HepG2 (cell line): Measurements from ENCODE around the gene COL9A3. TPM values are rescaled to one million over a fixed set of nuclear protein-coding genes. Genes with fewer than 3 reads are reported as not detected.

ENCODE experiments used
- CBX1 ChIP-seq: IDR thresholded peaks from one replicate; pipeline ENCODE4 v1.6.1; 2016; ENCODE audit warnings: antibody characterized with exemption, low read depth
- CSRNP2 ChIP-seq: sonication (generic); formaldehyde crosslinking; conservative IDR thresholded peaks from 2 replicates; pipeline ENCODE4 v1.8.0; 2022; ENCODE audit warnings: low read depth, missing genetic modification reagents
- HMG20A ChIP-seq: IDR thresholded peaks from 2 replicates; pipeline ENCODE4 v1.6.1; 2016; ENCODE audit warnings: borderline replicate concordance
- KAT2B ChIP-seq: fragments of 150-350 bp; IDR thresholded peaks from 2 replicates; pipeline ENCODE4 v1.6.1; 2014; ENCODE audit warnings: low read depth, low read length, borderline replicate concordance
- KLF9 ChIP-seq: IDR thresholded peaks from 2 replicates; pipeline ENCODE4 v1.6.1; 2016; ENCODE audit warnings: low read depth
- NR3C1 ChIP-seq: sonication (generic); formaldehyde crosslinking; IDR thresholded peaks from 2 replicates; pipeline ENCODE4 v1.4.0; 2020; ENCODE audit warnings: missing genetic modification reagents
- PHB2 ChIP-seq: fragments of 450-650 bp; IDR thresholded peaks from 2 replicates; pipeline ENCODE4 v1.6.1; 2018; ENCODE audit not compliant: partially characterized antibody
- POLR2A ChIP-seq, 2 experiments: IDR thresholded peaks; 2 replicates each; pipeline ENCODE4 v1.6.1; 2011; ENCODE audit warnings: low read depth in 2 of 2, low read length in 2 of 2, mild to moderate bottlenecking in 1 of 2, moderate library complexity in 1 of 2; ENCODE audit not compliant: insufficient read depth in 1 of 2
- PTBP1 ChIP-seq: fragments of 200-400 bp; formaldehyde crosslinking; IDR thresholded peaks from 2 replicates; pipeline ENCODE4 v1.6.1; 2018; ENCODE audit warnings: low read length, low read depth; ENCODE audit not compliant: poor library complexity, severe bottlenecking
- SMARCE1 ChIP-seq: fragments of 450-650 bp; IDR thresholded peaks from 2 replicates; pipeline ENCODE4 v1.6.1; 2017; ENCODE audit warnings: borderline replicate concordance
- SRSF4 ChIP-seq: fragments of 200-400 bp; formaldehyde crosslinking; IDR thresholded peaks from one replicate; pipeline ENCODE4 v1.6.1; 2018; ENCODE audit warnings: mild to moderate bottlenecking, low read depth, low read length, moderate library complexity; ENCODE audit not compliant: poor library complexity, severe bottlenecking
- STAG1 ChIP-seq: sonication (generic); formaldehyde crosslinking; IDR thresholded peaks from 2 replicates; pipeline ENCODE4 v1.4.0; 2020; ENCODE audit warnings: missing genetic modification reagents
- TFDP2 ChIP-seq: sonication (generic); formaldehyde crosslinking; IDR thresholded peaks from 2 replicates; pipeline ENCODE4 v1.4.0; 2020; ENCODE audit warnings: missing genetic modification reagents
- ZBTB40 ChIP-seq, 2 experiments: fragments of 450-650 bp in 1 of 2; sonication (generic) in 1 of 2; formaldehyde crosslinking in 1 of 2; IDR thresholded peaks; 2 replicates each; pipeline versions ENCODE4 v1.6.1 to v1.8.0; 2016 to 2022; ENCODE audit warnings: antibody characterized with exemption in 1 of 2, mild to moderate bottlenecking in 1 of 2, missing genetic modification reagents in 1 of 2
- ZNF276 ChIP-seq: sonication (generic); formaldehyde crosslinking; IDR thresholded peaks from 2 replicates; pipeline ENCODE4 v1.4.0; 2020; ENCODE audit warnings: mild to moderate bottlenecking, low read depth, missing genetic modification reagents
- ZNF678 ChIP-seq: sonication (generic); formaldehyde crosslinking; IDR thresholded peaks from 2 replicates; pipeline ENCODE4 v1.4.0; 2020; ENCODE audit warnings: mild to moderate bottlenecking, missing genetic modification reagents
- polyA plus RNA-seq, 8 experiments: library from polyadenylated mRNA; depleted of rRNA in 3 of 8; stranded (reverse) in 7 of 8; unstranded in 1 of 8; fragments of >200 nt; fragmentation: Illumina TruSeq in 4 of 8; extraction: Trizol in 4 of 8; gene quantifications; 2 replicates each; pipeline versions ENCODE4 v1.2.1 to v1.2.3, GENCODE V29; 2011 to 2016; ENCODE audit warnings: low read depth in 4 of 8, missing spikeins in 1 of 8, mixed read lengths in 1 of 8; ENCODE audit not compliant: insufficient read depth in 1 of 8
- total RNA-seq, 5 experiments: library from RNA; depleted of rRNA; stranded (reverse); fragments of >200 nt; fragmentation: Illumina TruSeq; extraction: Trizol; gene quantifications; 2 replicates each; pipeline ENCODE4 v1.2.3, GENCODE V29; 2016; ENCODE audit warnings: low read depth in 1 of 5

The COL9A3 gene
- total and polyA plus RNA-seq, 2 of the 13 experiments (the other 11 are each of a cell fraction or from before 2014, with no cell fraction given) = 155 to 204 TPM

- TF ChIP-seq ZBTB40 (IDR thresholded peaks at IDR 0.05) (no peak), ZBTB40 (CRISPR knock-in tag; IDR thresholded peaks at IDR 0.05) (no peak), NR3C1 (CRISPR knock-in tag) (no peak), KAT2B (no peak), ZNF276 (CRISPR knock-in tag) (no peak), SMARCE1 (no peak), TFDP2 (CRISPR knock-in tag) (peak; percentile 69), CBX1 (peak; percentile 42), PTBP1 (no peak), PHB2 (no peak), HMG20A (CRISPR knock-in tag) (no peak), POLR2A (IDR thresholded peaks at IDR 0.05; ENCODE audit: insufficient read depth in 1 of 2, low read depth in 2 of 2, low read length in 2 of 2) (no peak), STAG1 (CRISPR knock-in tag) (peak; percentile 99), KLF9 (CRISPR knock-in tag) (no peak), CSRNP2 (CRISPR knock-in tag) (no peak), SRSF4 (no peak), ZNF678 (no peak)
Measured at GRCh38 chr20:62791301-62792181, 25.3 kb upstream of the COL9A3 start (continued).
